H1 (cell line): ENCODE results near the gene ABCD4. TPM values are rescaled to one million over a fixed set of nuclear protein-coding genes. Genes with fewer than 3 reads are reported as not detected.

Experiments used
- CTCF ChIA-PET: fragments of 300-600 bp; sonication (Branson Sonifier 250); formaldehyde crosslinking; loops from one replicate; lab custom pipeline; 2021; ENCODE audit not compliant: partially characterized antibody; lab: Charles Lee
- POLR2A ChIA-PET: fragments of 300-600 bp; sonication (Branson Sonifier 250); formaldehyde crosslinking; loops from one replicate; lab custom pipeline; 2021; ENCODE audit warnings: inconsistent platforms; ENCODE audit not compliant: partially characterized antibody; lab: Charles Lee
- DNase-seq, 2 experiments: peaks; one replicate each; pipeline versions ENCODE4 v3.0.0 to v3.0.0-alpha.2; 2010 to 2022; ENCODE audit warnings: low spot score in 2 of 2, low read depth in 1 of 2, mixed read lengths in 1 of 2
- FAIRE-seq: peaks from 2 replicates; lab custom pipeline; 2011; peaks lifted over from hg19 to GRCh38; lab: Jason Lieb, UNC
- H2AFZ ChIP-seq: 2 replicates; pipeline ENCODE4 v1.8.1; 2012; ENCODE audit warnings: low read length, inconsistent platforms
- H2AK5ac ChIP-seq: 2 replicates; pipeline ENCODE4 v1.6.1; 2013; ENCODE audit warnings: low read depth, low read length
- H2BK120ac ChIP-seq: replicated peaks from 2 replicates; pipeline ENCODE3; 2013; ENCODE audit warnings: low read depth, low read length, inconsistent platforms
- H2BK12ac ChIP-seq: 2 replicates; pipeline ENCODE4 v1.6.1; 2013; ENCODE audit warnings: low read depth, low read length
- H2BK15ac ChIP-seq: 2 replicates; pipeline ENCODE4 v1.6.1; 2013; ENCODE audit warnings: low read length
- H2BK20ac ChIP-seq: 2 replicates; pipeline ENCODE4 v1.6.1; 2013; ENCODE audit warnings: low read length
- H2BK5ac ChIP-seq: 2 replicates; pipeline ENCODE4 v1.6.1; 2013; ENCODE audit warnings: low read depth, low read length
- H3K14ac ChIP-seq: 2 replicates; pipeline ENCODE4 v1.6.1; 2013; ENCODE audit warnings: inconsistent platforms; ENCODE audit not compliant: insufficient read length
- H3K18ac ChIP-seq: 2 replicates; pipeline ENCODE4 v1.6.1; 2013; ENCODE audit warnings: low read length; ENCODE audit errors: extremely low read depth
- H3K23ac ChIP-seq: 2 replicates; pipeline ENCODE4 v1.6.1; 2013; ENCODE audit warnings: inconsistent platforms; ENCODE audit not compliant: insufficient read length
- H3K23me2 ChIP-seq: 2 replicates; pipeline ENCODE4 v1.6.1; 2013; ENCODE audit warnings: low read depth, low read length
- H3K27ac ChIP-seq: 2 replicates; pipeline ENCODE4 v1.6.1; 2011; ENCODE audit warnings: low read depth, low read length, inconsistent platforms
- H3K27me3 ChIP-seq, 4 experiments: replicated peaks in 1 of 4; 1 replicate in 1 of 4; 2 replicates in 3 of 4; pipeline versions ENCODE4 v1.6.1 to v1.8.1; 2011 to 2013; ENCODE audit warnings: low read length in 3 of 4, mild to moderate bottlenecking in 3 of 4, inconsistent platforms in 2 of 4, mixed read lengths in 2 of 4, moderate library complexity in 1 of 4; ENCODE audit not compliant: control insufficient read depth in 3 of 4, insufficient read depth in 3 of 4; ENCODE audit errors: extremely low read depth in 1 of 4
- H3K36me3 ChIP-seq, 4 experiments: 2 replicates each; pipeline versions ENCODE4 v1.6.1 to v1.8.1; 2011 to 2013; ENCODE audit warnings: mild to moderate bottlenecking in 4 of 4, low read length in 3 of 4, moderate library complexity in 2 of 4, control low read depth in 1 of 4, inconsistent platforms in 1 of 4; ENCODE audit not compliant: insufficient read depth in 4 of 4, control insufficient read depth in 2 of 4
- H3K4ac ChIP-seq: replicated peaks from 2 replicates; pipeline ENCODE3; 2013; ENCODE audit warnings: low read length, low read depth, mixed read lengths, inconsistent platforms; ENCODE audit not compliant: insufficient read length
- H3K4me1 ChIP-seq, 4 experiments: replicated peaks in 1 of 4; 1 replicate in 1 of 4; 2 replicates in 3 of 4; pipeline versions ENCODE4 v1.6.1 to v1.8.1; 2011 to 2013; ENCODE audit warnings: low read length in 3 of 4, inconsistent platforms in 2 of 4, mixed read lengths in 1 of 4; ENCODE audit not compliant: insufficient read depth in 4 of 4, control insufficient read depth in 3 of 4
- H3K4me2 ChIP-seq, 2 experiments: 2 replicates each; pipeline versions ENCODE4 v1.6.1 to v1.8.1; 2011 to 2013; ENCODE audit warnings: low read depth in 2 of 2, low read length in 2 of 2, control low read depth in 1 of 2, inconsistent platforms in 1 of 2, mild to moderate bottlenecking in 1 of 2; ENCODE audit not compliant: insufficient read depth in 1 of 2
- H3K4me3 ChIP-seq, 4 experiments: fragments of 200-600, 300-600 bp in 1 of 4; sonication (generic), shearing (Covaris generic), sonication (Bioruptor Twin) in 1 of 4; 2 replicates each; pipeline versions ENCODE4 v1.5.1 to v1.8.1; 2011 to 2016; ENCODE audit warnings: low read length in 4 of 4, low read depth in 3 of 4, control low read depth in 2 of 4, inconsistent platforms in 2 of 4, mild to moderate bottlenecking in 2 of 4, mixed read lengths in 1 of 4, moderate library complexity in 1 of 4; ENCODE audit not compliant: insufficient read depth in 2 of 4; ENCODE audit errors: extremely low read depth in 1 of 4
- H3K56ac ChIP-seq: replicated peaks from 2 replicates; pipeline ENCODE3; 2013; ENCODE audit warnings: low read depth, mild to moderate bottlenecking, mixed read lengths, low read length, inconsistent platforms; ENCODE audit not compliant: insufficient read length
- H3K79me1 ChIP-seq: 2 replicates; pipeline ENCODE4 v1.6.1; 2013; ENCODE audit warnings: low read depth, low read length, control low read depth
- H3K79me2 ChIP-seq, 2 experiments: 2 replicates each; pipeline versions ENCODE4 v1.6.1 to v1.8.1; 2012 to 2013; ENCODE audit warnings: low read length in 2 of 2, mild to moderate bottlenecking in 2 of 2, inconsistent platforms in 1 of 2; ENCODE audit not compliant: insufficient read depth in 2 of 2, control insufficient read depth in 1 of 2
- H3K9ac ChIP-seq, 4 experiments: replicated peaks in 1 of 4; 1 replicate in 1 of 4; 2 replicates in 3 of 4; pipeline versions ENCODE4 v1.6.1 to v1.8.1; 2011 to 2013; ENCODE audit warnings: low read depth in 3 of 4, low read length in 3 of 4, control low read depth in 2 of 4, mild to moderate bottlenecking in 2 of 4, moderate library complexity in 2 of 4, inconsistent platforms in 1 of 4; ENCODE audit errors: extremely low read depth in 1 of 4
- H3K9me3 ChIP-seq, 2 experiments: 2 replicates each; pipeline versions ENCODE4 v1.6.1 to v1.8.1; 2012 to 2013; ENCODE audit warnings: mild to moderate bottlenecking in 2 of 2, moderate library complexity in 2 of 2, control low read depth in 1 of 2, inconsistent platforms in 1 of 2, low read depth in 1 of 2, low read length in 1 of 2, mixed read lengths in 1 of 2; ENCODE audit not compliant: insufficient read depth in 2 of 2
- H4K20me1 ChIP-seq, 2 experiments: replicated peaks in 1 of 2; 2 replicates each; pipeline versions ENCODE3 to v1.8.1; 2011 to 2013; ENCODE audit warnings: inconsistent platforms in 2 of 2, low read length in 2 of 2, mild to moderate bottlenecking in 1 of 2; ENCODE audit not compliant: insufficient read depth in 2 of 2, control insufficient read depth in 1 of 2
- H4K5ac ChIP-seq: 2 replicates; pipeline ENCODE4 v1.6.1; 2013; ENCODE audit warnings: low read length, low read depth, mixed read lengths, inconsistent platforms; ENCODE audit not compliant: insufficient read length
- H4K8ac ChIP-seq: 2 replicates; pipeline ENCODE4 v1.8.0; 2013; ENCODE audit warnings: mild to moderate bottlenecking, moderate library complexity, low read length, inconsistent platforms; ENCODE audit not compliant: insufficient read depth; ENCODE audit errors: extremely low read depth
- H4K91ac ChIP-seq: replicated peaks from 2 replicates; pipeline ENCODE3; 2013; ENCODE audit warnings: low read length, mixed read lengths, inconsistent platforms; ENCODE audit not compliant: insufficient read length
- RNF2 ChIP-seq: fragments of 200-900, 300-1000 bp; sonication (generic); IDR thresholded peaks from 2 replicates; pipeline ENCODE4 v1.7.1; 2016; ENCODE audit warnings: borderline replicate concordance, low read depth, mild to moderate bottlenecking, antibody characterized with exemption, low read length; ENCODE audit not compliant: poor library complexity, severe bottlenecking; ENCODE audit errors: missing control alignments
- TBP ChIP-seq: IDR thresholded peaks from 2 replicates; pipeline ENCODE4 v1.6.1; 2011; ENCODE audit warnings: low read depth, low read length, improper control_type of control experiment
- WGBS, 2 experiments: shearing (Covaris generic) in 1 of 2; methylation state at CpG; one replicate each; pipeline versions ENCODE4 v1.1.6 to v1.1.7; 2013 to 2015; ENCODE audit warnings: low lambda C conversion rate in 2 of 2, mixed read lengths in 2 of 2, inconsistent platforms in 1 of 2, low coverage in 1 of 2, missing lambda C conversion rate in 1 of 2; ENCODE audit not compliant: insufficient replicate concordance in 2 of 2, insufficient coverage in 1 of 2, insufficient read length in 1 of 2; ENCODE audit errors: extremely low coverage in 1 of 2, missing lambda C conversion rate in 1 of 2; 5-methylcytosine and 5-hydroxymethylcytosine counted together
- polyA plus RNA-seq, 7 experiments: library from polyadenylated mRNA; depleted of rRNA in 3 of 7; stranded (reverse) in 5 of 7; unstranded in 2 of 7; fragments of >200 nt in 5 of 7; fragments of 200-250 nt in 2 of 7; gene quantifications; 1 replicate in 5 of 7; 2 replicates in 1 of 7; 4 replicates in 1 of 7; pipeline versions ENCODE4 v1.2.1 to v1.2.3, GENCODE V29; 2011 to 2013; ENCODE audit warnings: missing spikeins in 2 of 7, mixed read lengths in 2 of 7
- total RNA-seq: library from RNA; stranded (reverse); fragmentation: NEBNext Ultra II Directional; extraction: Animal tissue kit (Norgen Biotek cat#: 25700); gene quantifications from 2 replicates; pipeline ENCODE4 v1.2.1, GENCODE V29; 2021

ABCD4 gene
- total and polyA plus RNA-seq, 2 of the 8 experiments (the other 6 are each of a cell fraction or from before 2014, with no cell fraction given): 47.9 to 97.7 TPM

DNA sequence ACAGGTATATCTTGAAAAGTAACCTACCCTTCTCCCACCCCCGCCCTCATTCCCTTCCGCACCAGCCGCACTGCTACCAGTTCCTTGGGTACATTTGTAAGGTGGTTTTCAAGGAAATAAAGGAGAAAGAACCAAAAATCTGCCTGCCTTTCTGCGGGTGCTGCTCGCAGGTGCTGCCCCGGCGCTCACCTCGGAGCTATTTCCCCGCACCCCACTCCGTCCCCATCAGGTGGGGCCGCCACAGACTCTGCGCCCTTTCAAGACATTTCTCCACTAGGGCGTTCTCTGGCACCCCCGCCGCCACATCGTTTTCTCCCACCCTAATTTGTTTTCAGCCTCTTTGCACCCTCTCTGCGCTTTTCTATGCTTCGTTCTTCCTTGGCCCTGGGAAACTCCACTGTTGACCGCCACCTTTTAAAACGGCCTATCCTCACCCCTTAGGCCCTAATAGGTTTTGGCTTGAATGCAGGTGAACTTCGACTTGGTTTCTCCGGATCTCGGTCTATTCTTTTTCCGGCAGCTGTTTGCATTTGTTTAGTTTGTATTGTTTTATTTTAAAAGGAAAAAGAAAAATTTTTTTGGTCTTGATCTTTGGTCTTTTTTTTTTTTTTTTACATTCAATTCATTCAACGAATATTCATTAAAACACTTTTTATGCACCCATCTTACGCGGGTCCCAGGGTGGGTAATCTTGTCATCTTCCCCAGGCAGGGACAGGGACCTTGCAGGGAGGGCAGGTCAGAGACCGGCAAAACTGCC lies 60.5 kb downstream of the ABCD4 start:
- no peaks in the 10 kb centered on the region for H3K79me2 ChIP-seq
- H3K4me3 ChIP-seq: peak overlapping the region in 2 of 4 experiments; percentile 11 to 55; a peak in 4 of 8 replicates
- TF ChIP-seq RNF2 (peak; percentile 31), TBP (no peak)
- no peak for FAIRE-seq
- H3K4me1 ChIP-seq: peaks cover 6 to 40% (median 16%) of the 10 kb centered on the region in 4 experiments
- H4K8ac ChIP-seq: no peak overlapping the region
- POLR2A ChIA-PET: interaction anchor here (0.6 to 1.1 kb wide), 4 partner anchors 8 to 521 kb away, joined by 3 to 4 read pairs (median 4); partner anchors contain the start of gene YLPM1
- no peak overlapping the region for H3K4ac ChIP-seq
- H3K27ac ChIP-seq: no peak overlapping the region
- H3K9me3 ChIP-seq: no peaks in the 10 kb centered on the region
- CTCF ChIA-PET: interaction anchor here (0.6 to 16.5 kb wide), 9 partner anchors 12 to 285 kb away, joined by 3 to 127 read pairs (median 3); no protein-coding TSS in a partner anchor
- peak overlapping the region; percentile 65 to 88 for H3K4me2 ChIP-seq
- H2BK5ac ChIP-seq: no peak overlapping the region
- no peak overlapping the region for H4K91ac ChIP-seq
- H3K56ac ChIP-seq: no peak overlapping the region
- WGBS, 2 experiments: 11% methylated on average over 28 of the region's 28 CpGs; no CpG with 5 or more reads in 1 of the 2 experiments
- H4K20me1 ChIP-seq: peaks cover 0 to 2% of the 10 kb centered on the region in 2 experiments
- no peak overlapping the region for H2BK12ac ChIP-seq
- no peak overlapping the region for H4K5ac ChIP-seq
- H3K36me3 ChIP-seq: peaks cover 0 to 13% (median 0%) of the 10 kb centered on the region in 4 experiments; a peak in 1 of 8 replicates
- H3K23me2 ChIP-seq: peaks cover 22% of the 10 kb centered on the region; the same call in 1 of the 2 replicates
- no peak overlapping the region for H3K9ac ChIP-seq
- H2BK20ac ChIP-seq: no peak overlapping the region
- no peak overlapping the region for H2BK15ac ChIP-seq
- no peak overlapping the region for H2AK5ac ChIP-seq
- H3K79me1 ChIP-seq: no peaks in the 10 kb centered on the region
- no peak overlapping the region for H3K23ac ChIP-seq
- no peak overlapping the region; the same call in 1 of the 2 replicates for H3K18ac ChIP-seq
- DNase-seq: no peak
- no peak overlapping the region for H2AFZ ChIP-seq
- no peak overlapping the region for H3K14ac ChIP-seq
- H3K27me3 ChIP-seq: peaks cover 59 to 81% (median 73%) of the 10 kb centered on the region in 4 experiments
- no peak overlapping the region for H2BK120ac ChIP-seq
